ENCODE measurements around the gene SLC38A3. TPM values are rescaled to one million over a fixed set of nuclear protein-coding genes. Genes with fewer than 3 reads are reported as not detected.

SLC38A3 gene
- total RNA-seq, 4 donors from 2014 or later: 0.62 TPM; not detected in 3

DNA sequence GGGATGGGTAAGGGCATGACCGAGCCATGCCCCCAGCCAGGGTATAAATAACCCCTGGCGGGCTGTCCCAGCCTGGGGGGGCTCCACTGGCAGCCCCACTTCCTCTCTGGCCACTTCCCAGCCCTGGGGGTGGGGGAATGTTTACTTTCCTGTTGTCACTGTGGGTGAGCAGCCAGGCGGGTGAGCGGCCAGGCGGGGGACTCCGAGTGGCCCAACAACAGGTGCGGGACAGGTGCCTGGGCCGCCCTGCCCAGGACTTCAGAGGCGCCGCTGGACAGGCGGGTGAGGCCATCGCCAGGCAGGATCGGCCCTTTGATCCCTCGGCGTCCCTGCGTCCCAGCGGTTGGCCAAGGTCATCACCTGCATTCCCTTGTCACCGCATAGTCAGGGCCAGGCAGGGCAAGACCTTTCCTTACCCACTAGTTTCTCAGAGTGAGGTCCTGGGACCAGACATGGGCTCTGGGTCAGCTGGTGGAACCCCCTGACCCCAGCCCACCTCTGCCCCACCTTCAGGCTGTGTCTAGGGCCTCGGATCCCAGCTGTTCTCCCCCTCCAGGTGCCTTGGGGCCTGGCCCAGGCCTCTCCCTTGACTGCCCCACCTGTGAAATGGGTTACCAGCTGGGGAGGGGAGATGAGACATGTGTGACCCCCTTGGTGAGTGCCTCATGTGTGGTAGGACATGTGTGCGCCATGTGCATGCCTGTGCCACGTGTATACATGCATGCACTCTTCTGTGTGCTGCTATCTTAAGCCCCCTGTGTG lies 33.4 kb upstream of the SLC38A3 start:
- WGBS, 2 donors: 77 to 89% methylated on average over 10 to 16 of the region's 21 CpGs
- intact Hi-C loops (cut with DNase I; ENCODE audit: low total_unique reads): no loop called here
- TF ChIP-seq CTCF (IDR thresholded peaks at IDR 0.05): peak in 1 of 3 donors; percentile 57
- no peak for TF ChIP-seq POLR2A (IDR thresholded peaks at IDR 0.05)
- no peak for DNase-seq (ENCODE audit: low spot score in 2 of 2)
- no peak overlapping the region for H3K4me3 ChIP-seq (ENCODE audit: low read depth, poor library complexity, severe bottlenecking)

GRCh38 chr3:50172626-50173220 lies 32.3 kb upstream of the SLC38A3 start:
- 34 to 67% methylated on average over 8 of the region's 8 CpGs for WGBS, 2 donors
- H3K4me3 ChIP-seq (ENCODE audit: low read depth, poor library complexity, severe bottlenecking): no peak overlapping the region
- no peak for DNase-seq (ENCODE audit: low spot score in 2 of 2)
- TF ChIP-seq CTCF (IDR thresholded peaks at IDR 0.05) (no peak), POLR2A (IDR thresholded peaks at IDR 0.05) (no peak)
- intact Hi-C loops (cut with DNase I; ENCODE audit: low total_unique reads): no loop called here

DNA sequence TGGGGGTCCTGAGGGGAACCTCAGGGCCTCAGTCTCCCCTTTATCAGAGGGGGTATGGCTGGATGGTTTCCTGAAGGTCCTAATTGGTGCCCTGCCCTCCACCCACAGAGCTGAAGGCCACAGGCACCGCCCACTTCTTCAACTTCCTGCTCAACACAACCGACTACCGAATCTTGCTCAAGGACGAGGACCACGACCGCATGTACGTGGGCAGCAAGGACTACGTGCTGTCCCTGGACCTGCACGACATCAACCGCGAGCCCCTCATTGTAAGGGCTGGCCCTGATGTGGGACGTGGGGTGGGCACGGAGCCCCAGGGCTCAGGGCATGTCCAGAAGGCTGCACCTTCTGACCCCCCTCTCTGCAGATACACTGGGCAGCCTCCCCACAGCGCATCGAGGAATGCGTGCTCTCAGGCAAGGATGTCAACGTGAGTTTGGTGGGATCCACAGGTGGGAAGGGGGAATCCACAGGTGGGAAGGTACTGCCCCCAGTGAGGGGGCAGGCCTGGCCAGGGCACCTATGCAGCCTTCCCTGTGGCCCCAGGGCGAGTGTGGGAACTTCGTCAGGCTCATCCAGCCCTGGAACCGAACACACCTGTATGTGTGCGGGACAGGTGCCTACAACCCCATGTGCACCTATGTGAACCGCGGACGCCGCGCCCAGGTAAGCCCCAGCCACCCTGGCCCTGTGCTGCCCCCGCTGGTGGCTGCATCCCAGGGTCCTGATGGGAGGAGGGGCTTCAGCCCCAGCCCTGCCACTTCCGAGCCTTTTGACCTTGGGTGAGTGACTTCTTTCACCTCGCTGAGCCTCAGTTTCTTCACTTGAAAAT lies 31.2 kb upstream of the SLC38A3 start:
- 82 to 83% methylated on average over 25 to 26 of the region's 29 CpGs for WGBS, 2 donors
- DNase-seq (ENCODE audit: low spot score in 2 of 2): no peak
- intact Hi-C loops (cut with DNase I; ENCODE audit: low total_unique reads): no loop called here
- H3K4me3 ChIP-seq (ENCODE audit: low read depth, poor library complexity, severe bottlenecking): no peak overlapping the region
- TF ChIP-seq POLR2A (IDR thresholded peaks at IDR 0.05) (no peak), CTCF (IDR thresholded peaks at IDR 0.05) (no peak)

- WGBS, 2 donors: 92 to 94% methylated on average over 6 to 7 of the region's 7 CpGs
- H3K4me3 ChIP-seq (ENCODE audit: low read depth, poor library complexity, severe bottlenecking): no peak overlapping the region
- no peak for TF ChIP-seq POLR2A (IDR thresholded peaks at IDR 0.05)
- no peak for TF ChIP-seq CTCF (IDR thresholded peaks at IDR 0.05)
- intact Hi-C loops (cut with DNase I; ENCODE audit: low total_unique reads): no loop called here
- DNase-seq (ENCODE audit: low spot score in 2 of 2): no peak
Observed at GRCh38 chr3:50174517-50174895, 30.6 kb upstream of the SLC38A3 start.

GRCh38 chr3:50174947-50175524 lies 30.0 kb upstream of the SLC38A3 start:
- intact Hi-C loops (cut with DNase I; ENCODE audit: low total_unique reads): no loop called here
- no peak for TF ChIP-seq POLR2A (IDR thresholded peaks at IDR 0.05)
- no peak for TF ChIP-seq CTCF (IDR thresholded peaks at IDR 0.05)
- WGBS, 2 donors: 84 to 93% methylated on average over 17 of the region's 17 CpGs

More at GRCh38 chr3:50174947-50175524, 30.0 kb upstream of the SLC38A3 start:
- no peak overlapping the region for H3K4me3 ChIP-seq (ENCODE audit: low read depth, poor library complexity, severe bottlenecking)
- DNase-seq (ENCODE audit: low spot score in 2 of 2): no peak
